ENCODE data around the gene TNFRSF11A. TPM values are rescaled to one million over a fixed set of nuclear protein-coding genes. Genes with fewer than 3 reads are reported as not detected.

Gene TNFRSF11A
- total RNA-seq, 1 donor, result under 0.01 TPM

- no peaks in the 10 kb centered on the region for H3K4me1 ChIP-seq (ENCODE audit: insufficient read depth, low read length)
- no peak overlapping the region for H3K4me3 ChIP-seq (ENCODE audit: insufficient read depth, low read length)
- no peaks in the 10 kb centered on the region for H3K36me3 ChIP-seq (ENCODE audit: insufficient read depth, low read length)
- TF ChIP-seq CTCF (IDR thresholded peaks at IDR 0.05; ENCODE audit: extremely low read depth, low read depth, low read length), result no peak
- H2AFZ ChIP-seq (ENCODE audit: low read length), result no peak overlapping the region
- H3K79me2 ChIP-seq (ENCODE audit: insufficient read depth, low read length), result no peaks in the 10 kb centered on the region
- no peak overlapping the region for H3K27ac ChIP-seq (ENCODE audit: low read depth, low read length)
- H3K4me2 ChIP-seq (ENCODE audit: insufficient read depth, low read length), result no peak overlapping the region
- no peaks in the 10 kb centered on the region for H3K27me3 ChIP-seq (ENCODE audit: insufficient read depth, low read length)
- H3K9me3 ChIP-seq (ENCODE audit: low read depth, low read length), result no peaks in the 10 kb centered on the region
- H4K20me1 ChIP-seq (ENCODE audit: insufficient read depth, low read length), result no peaks in the 10 kb centered on the region
- DNase-seq (ENCODE audit: insufficient read length, low spot score, missing footprints), result no peak
Observed at GRCh38 chr18:62294073-62294472, 31.0 kb upstream of the TNFRSF11A start.

- no peaks in the 10 kb centered on the region for H3K4me1 ChIP-seq (ENCODE audit: insufficient read depth, low read length)
- H3K4me2 ChIP-seq (ENCODE audit: insufficient read depth, low read length), result no peak overlapping the region
- no peak overlapping the region for H3K4me3 ChIP-seq (ENCODE audit: insufficient read depth, low read length)
- H3K9me3 ChIP-seq (ENCODE audit: low read depth, low read length), result no peaks in the 10 kb centered on the region
- no peak for TF ChIP-seq CTCF (IDR thresholded peaks at IDR 0.05; ENCODE audit: extremely low read depth, low read depth, low read length)
- no peak for DNase-seq (ENCODE audit: insufficient read length, low spot score, missing footprints)
- no peaks in the 10 kb centered on the region for H3K79me2 ChIP-seq (ENCODE audit: insufficient read depth, low read length)
- no peaks in the 10 kb centered on the region for H3K27me3 ChIP-seq (ENCODE audit: insufficient read depth, low read length)
- H3K27ac ChIP-seq (ENCODE audit: low read depth, low read length), result no peak overlapping the region
- H3K36me3 ChIP-seq (ENCODE audit: insufficient read depth, low read length), result peaks cover 21% of the 10 kb centered on the region
- no peak overlapping the region for H2AFZ ChIP-seq (ENCODE audit: low read length)
- H4K20me1 ChIP-seq (ENCODE audit: insufficient read depth, low read length), result no peaks in the 10 kb centered on the region
Observed at GRCh38 chr18:62300359-62300963, 24.6 kb upstream of the TNFRSF11A start.

GRCh38 chr18:62301322-62301721 is 23.8 kb upstream of the TNFRSF11A start:
- TF ChIP-seq CTCF (IDR thresholded peaks at IDR 0.05; ENCODE audit: extremely low read depth, low read depth, low read length), result no peak
- no peaks in the 10 kb centered on the region for H3K27me3 ChIP-seq (ENCODE audit: insufficient read depth, low read length)
- no peak overlapping the region for H3K4me2 ChIP-seq (ENCODE audit: insufficient read depth, low read length)
- no peak overlapping the region for H2AFZ ChIP-seq (ENCODE audit: low read length)
- H3K9me3 ChIP-seq (ENCODE audit: low read depth, low read length), result no peaks in the 10 kb centered on the region
- H3K4me1 ChIP-seq (ENCODE audit: insufficient read depth, low read length), result no peaks in the 10 kb centered on the region
- H3K27ac ChIP-seq (ENCODE audit: low read depth, low read length), result no peak overlapping the region
- H3K4me3 ChIP-seq (ENCODE audit: insufficient read depth, low read length), result no peak overlapping the region
- DNase-seq (ENCODE audit: insufficient read length, low spot score, missing footprints), result no peak
- no peaks in the 10 kb centered on the region for H4K20me1 ChIP-seq (ENCODE audit: insufficient read depth, low read length)
- H3K36me3 ChIP-seq (ENCODE audit: insufficient read depth, low read length), result peaks cover 21% of the 10 kb centered on the region
- no peaks in the 10 kb centered on the region for H3K79me2 ChIP-seq (ENCODE audit: insufficient read depth, low read length)

GRCh38 chr18:62312851-62313250 is 12.3 kb upstream of the TNFRSF11A start:
- H3K27ac ChIP-seq (ENCODE audit: low read depth, low read length), result no peak overlapping the region
- no peak for DNase-seq (ENCODE audit: insufficient read length, low spot score, missing footprints)
- no peaks in the 10 kb centered on the region for H3K79me2 ChIP-seq (ENCODE audit: insufficient read depth, low read length)
- no peak for TF ChIP-seq CTCF (IDR thresholded peaks at IDR 0.05; ENCODE audit: extremely low read depth, low read depth, low read length)
- H3K4me1 ChIP-seq (ENCODE audit: insufficient read depth, low read length), result no peaks in the 10 kb centered on the region
- no peaks in the 10 kb centered on the region for H4K20me1 ChIP-seq (ENCODE audit: insufficient read depth, low read length)
- no peak overlapping the region for H3K4me2 ChIP-seq (ENCODE audit: insufficient read depth, low read length)
- no peaks in the 10 kb centered on the region for H3K9me3 ChIP-seq (ENCODE audit: low read depth, low read length)
- no peak overlapping the region for H2AFZ ChIP-seq (ENCODE audit: low read length)
- no peak overlapping the region for H3K4me3 ChIP-seq (ENCODE audit: insufficient read depth, low read length)
- H3K36me3 ChIP-seq (ENCODE audit: insufficient read depth, low read length), result no peaks in the 10 kb centered on the region
- no peaks in the 10 kb centered on the region for H3K27me3 ChIP-seq (ENCODE audit: insufficient read depth, low read length)

Measured in osteoblast (primary cell).